IPS-15b (cell line): ENCODE measurements around the gene MYH16.
"Not testable (repeated sequence)": the region's sequence is repeated elsewhere in the genome, so short reads cannot be mapped to it uniquely, and the experiment has no call there.

Experiments used
- H3K27me3 ChIP-seq: one replicate; pipeline ENCODE4 v1.6.1; 2013; ENCODE audit warnings: low read length; ENCODE audit not compliant: control insufficient read depth, insufficient read depth
- H3K36me3 ChIP-seq: one replicate; pipeline ENCODE4 v1.6.1; 2013; ENCODE audit warnings: low read length; ENCODE audit not compliant: control insufficient read depth, insufficient read depth
- H3K4me1 ChIP-seq: one replicate; pipeline ENCODE4 v1.6.1; 2013; ENCODE audit warnings: mild to moderate bottlenecking, low read length; ENCODE audit not compliant: control insufficient read depth, insufficient read depth
- H3K4me3 ChIP-seq: one replicate; pipeline ENCODE4 v1.5.1; 2013; ENCODE audit warnings: low read depth, low read length
- H3K9ac ChIP-seq: one replicate; pipeline ENCODE4 v1.6.1; 2013; ENCODE audit warnings: low read depth, mild to moderate bottlenecking, low read length
- H3K9me3 ChIP-seq: one replicate; pipeline ENCODE4 v1.6.1; 2013; ENCODE audit warnings: mild to moderate bottlenecking, low read length; ENCODE audit not compliant: control insufficient read depth, insufficient read depth

Gene MYH16

DNA sequence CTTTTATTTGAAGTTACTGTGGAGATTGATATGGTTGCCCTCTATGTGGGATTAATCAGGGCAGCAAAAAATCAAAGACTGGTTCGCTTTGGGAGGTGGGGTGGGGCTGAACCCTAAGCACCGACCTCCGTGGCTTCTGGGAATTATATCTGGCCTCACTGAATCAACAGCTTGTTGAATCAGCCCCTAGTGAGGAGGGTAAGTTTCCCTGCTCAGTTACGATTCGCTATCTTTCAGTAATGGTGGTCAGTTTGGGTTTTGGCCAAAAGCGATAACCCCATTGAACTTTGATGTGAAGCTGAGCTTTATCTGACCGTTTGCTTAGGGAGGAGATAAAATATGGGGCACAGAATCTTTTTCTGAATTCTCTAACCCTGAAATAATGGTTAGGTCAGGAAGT lies 36.5 kb downstream of the MYH16 start:
- Histone ChIP-seq H3K9me3 (no peaks in the 10 kb centered on the region), H3K36me3 (no peaks in the 10 kb centered on the region), H3K9ac (no peak overlapping the region), H3K27me3 (no peaks in the 10 kb centered on the region), H3K4me3 (no peak overlapping the region), H3K4me1 (no peaks in the 10 kb centered on the region)

GRCh38 chr7:99310004-99310403 lies 37.4 kb downstream of the MYH16 start:
- no peaks in the 10 kb centered on the region for H3K9me3 ChIP-seq
- H3K9ac ChIP-seq = no peak overlapping the region
- H3K36me3 ChIP-seq = no peaks in the 10 kb centered on the region
- H3K27me3 ChIP-seq = no peaks in the 10 kb centered on the region
- no peak overlapping the region for H3K4me3 ChIP-seq
- H3K4me1 ChIP-seq = no peaks in the 10 kb centered on the region

- H3K9ac ChIP-seq = no peak overlapping the region
- H3K4me3 ChIP-seq = no peak overlapping the region
- no peaks in the 10 kb centered on the region for H3K36me3 ChIP-seq
- no peaks in the 10 kb centered on the region for H3K9me3 ChIP-seq
- H3K4me1 ChIP-seq = no peaks in the 10 kb centered on the region
- H3K27me3 ChIP-seq = no peaks in the 10 kb centered on the region
Measured at GRCh38 chr7:99311702-99312101, 39.1 kb downstream of the MYH16 start.

- Histone ChIP-seq H3K36me3 (no peaks in the 10 kb centered on the region), H3K27me3 (no peaks in the 10 kb centered on the region), H3K9me3 (no peaks in the 10 kb centered on the region), H3K9ac (no peak overlapping the region), H3K4me1 (no peaks in the 10 kb centered on the region), H3K4me3 (no peak overlapping the region)
Measured at GRCh38 chr7:99312316-99313203, 39.9 kb downstream of the MYH16 start.

- Histone ChIP-seq H3K4me1 (no peaks in the 10 kb centered on the region), H3K9ac (no peak overlapping the region), H3K4me3 (no peak overlapping the region), H3K9me3 (no peaks in the 10 kb centered on the region), H3K36me3 (no peaks in the 10 kb centered on the region), H3K27me3 (no peaks in the 10 kb centered on the region)
Measured at GRCh38 chr7:99313204-99313573, 40.5 kb downstream of the MYH16 start.

GRCh38 chr7:99314504-99314903 lies 41.9 kb downstream of the MYH16 start:
- H3K9me3 ChIP-seq = no peaks in the 10 kb centered on the region

GRCh38 chr7:99320371-99320770 lies 47.7 kb downstream of the MYH16 start:
- no peaks in the 10 kb centered on the region for H3K36me3 ChIP-seq
- no peak overlapping the region for H3K9ac ChIP-seq
- H3K9me3 ChIP-seq = no peaks in the 10 kb centered on the region
- H3K4me3 ChIP-seq = no peak overlapping the region
- H3K27me3 ChIP-seq = no peaks in the 10 kb centered on the region
- peaks cover 2% of the 10 kb centered on the region for H3K4me1 ChIP-seq

More at GRCh38 chr7:99314504-99314903, 41.9 kb downstream of the MYH16 start:
- Histone ChIP-seq H3K9ac (no peak overlapping the region), H3K36me3 (no peaks in the 10 kb centered on the region), H3K4me1 (no peaks in the 10 kb centered on the region), H3K4me3 (no peak overlapping the region), H3K27me3 (no peaks in the 10 kb centered on the region)

DNA sequence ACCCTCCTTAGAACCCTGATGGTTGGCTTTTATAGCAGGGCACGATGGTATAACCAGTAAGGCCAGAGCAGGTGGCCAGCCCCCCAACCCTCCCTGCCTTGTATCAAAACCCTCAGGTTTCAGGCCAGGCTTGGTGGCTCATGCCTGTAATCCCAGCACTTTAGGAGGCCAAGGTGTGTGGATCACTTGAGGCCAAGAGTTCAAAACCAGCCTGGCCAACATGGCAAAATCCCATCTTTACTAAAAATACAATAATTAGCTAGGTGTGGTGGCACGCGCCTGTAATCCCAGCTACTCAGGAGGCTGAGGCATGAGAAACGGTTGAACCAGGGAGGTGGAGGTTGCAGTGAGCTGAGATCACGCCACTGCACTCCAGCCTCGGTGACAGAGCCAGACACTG lies 50.0 kb downstream of the MYH16 start:
- not testable (repeated sequence) for H3K9ac ChIP-seq, H3K36me3 ChIP-seq, H3K4me1 ChIP-seq, H3K27me3 ChIP-seq, H3K4me3 ChIP-seq, H3K9me3 ChIP-seq

DNA sequence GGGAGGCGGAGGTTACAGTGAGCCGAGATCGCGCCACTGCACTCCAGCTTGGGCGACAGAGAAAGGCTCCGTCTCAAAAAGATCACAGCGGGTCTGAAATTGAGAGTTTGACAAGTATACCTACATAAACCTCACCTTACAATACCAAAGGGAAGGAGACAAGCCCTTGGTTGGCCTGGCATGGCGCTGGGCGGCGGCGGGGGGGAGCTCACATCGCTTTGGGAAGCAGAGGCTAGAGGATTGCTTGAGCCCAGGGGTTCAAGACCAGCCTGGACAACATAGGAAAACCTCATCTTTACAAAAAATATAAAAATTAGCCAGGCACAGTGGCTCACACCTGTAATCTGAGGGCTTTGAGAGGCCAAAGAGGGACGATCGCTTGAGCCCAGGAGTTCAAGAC lies 51.9 kb downstream of the MYH16 start:
- H3K27me3 ChIP-seq = no peaks in the 10 kb centered on the region
- peaks cover 2% of the 10 kb centered on the region for H3K4me1 ChIP-seq
- peak overlapping the region; percentile 98 for H3K9ac ChIP-seq
- H3K36me3 ChIP-seq = no peaks in the 10 kb centered on the region
- peak overlapping the region; percentile 100 for H3K4me3 ChIP-seq
- no peaks in the 10 kb centered on the region for H3K9me3 ChIP-seq

GRCh38 chr7:99325001-99325493 lies 52.4 kb downstream of the MYH16 start:
- H3K9ac ChIP-seq = peak overlapping the region; percentile 98
- no peaks in the 10 kb centered on the region for H3K27me3 ChIP-seq
- H3K36me3 ChIP-seq = no peaks in the 10 kb centered on the region
- no peaks in the 10 kb centered on the region for H3K9me3 ChIP-seq
- peak overlapping the region; percentile 100 for H3K4me3 ChIP-seq
- peaks cover 2% of the 10 kb centered on the region for H3K4me1 ChIP-seq

DNA sequence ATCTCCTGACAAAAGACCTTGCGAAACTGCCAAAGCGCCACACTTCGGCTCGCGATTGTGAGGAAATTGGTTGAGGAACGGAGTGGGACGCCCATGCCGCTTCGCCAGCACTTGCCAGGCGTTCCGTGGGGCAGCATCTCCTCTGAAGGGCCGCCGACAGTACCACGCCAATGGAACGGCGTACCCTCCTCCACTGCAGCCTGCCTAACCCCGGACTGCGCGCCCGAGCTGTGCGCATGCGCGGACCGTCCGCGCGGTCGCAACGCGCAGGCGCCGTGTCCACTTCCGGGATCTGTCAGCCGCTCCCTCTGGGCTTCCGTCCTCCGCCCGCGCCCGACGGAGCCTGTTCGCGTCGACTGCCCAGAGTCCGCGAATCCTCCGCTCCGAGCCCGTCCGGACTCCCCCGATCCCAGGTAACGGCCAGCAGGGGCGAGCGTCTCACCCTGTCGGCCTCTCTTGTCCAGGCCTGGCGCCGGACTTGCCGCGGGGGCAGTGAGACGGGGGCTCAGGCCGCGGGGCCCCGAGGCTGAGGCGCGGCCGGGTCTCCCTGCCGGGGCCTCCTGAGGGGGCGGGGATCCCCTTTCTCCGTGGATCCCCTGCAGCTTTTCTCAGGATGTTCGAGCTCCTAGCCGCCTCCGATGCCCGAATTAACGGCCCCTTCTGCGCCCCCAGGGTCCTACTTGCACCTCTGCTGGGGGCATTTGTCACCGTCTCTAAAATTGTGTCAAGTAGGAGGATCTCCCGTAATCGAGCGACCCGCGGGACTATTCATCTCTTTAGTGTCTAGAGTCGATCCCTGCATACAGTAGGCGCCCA lies 53.2 kb downstream of the MYH16 start, which contains the start of gene ARPC1A:
ARPC1A (plus strand) TSS at position 307 of the 816 bp plus-strand sequence. CDS start 7,456 bp downstream, outside the sequence.
- Histone ChIP-seq H3K9ac (peak within 1 kb of the TSS; percentile 98), H3K4me3 (peak within 1 kb of the TSS; percentile 100), H3K4me1 (no peaks in the 10 kb centered on the region), H3K27me3 (no peaks in the 10 kb centered on the region), H3K36me3 (no peaks in the 10 kb centered on the region), H3K9me3 (no peaks in the 10 kb centered on the region)
